ENCODE data around the gene CAPN9.

The CAPN9 gene

DNA sequence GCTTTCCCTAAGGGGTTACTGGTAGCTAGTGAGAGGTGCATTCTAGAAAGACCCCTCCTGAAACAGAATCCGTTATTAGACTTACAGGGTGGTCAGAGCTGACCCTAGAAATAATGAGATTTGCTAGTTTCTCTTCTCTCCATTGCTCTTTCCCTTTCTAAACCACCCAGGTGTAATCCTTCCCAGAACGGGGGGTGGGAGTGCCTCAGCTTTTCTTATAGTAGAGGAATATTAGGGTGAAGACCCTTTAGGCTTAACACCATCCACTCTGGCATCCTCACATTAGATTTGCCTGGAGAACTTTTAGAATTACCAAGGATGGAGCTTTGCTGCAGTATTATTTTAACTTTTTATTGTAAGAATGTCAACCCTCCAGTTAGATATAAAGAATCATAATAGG is 49.4 kb downstream of the CAPN9 start:
- DNase-seq (ENCODE audit: low read depth): no peak

DNA sequence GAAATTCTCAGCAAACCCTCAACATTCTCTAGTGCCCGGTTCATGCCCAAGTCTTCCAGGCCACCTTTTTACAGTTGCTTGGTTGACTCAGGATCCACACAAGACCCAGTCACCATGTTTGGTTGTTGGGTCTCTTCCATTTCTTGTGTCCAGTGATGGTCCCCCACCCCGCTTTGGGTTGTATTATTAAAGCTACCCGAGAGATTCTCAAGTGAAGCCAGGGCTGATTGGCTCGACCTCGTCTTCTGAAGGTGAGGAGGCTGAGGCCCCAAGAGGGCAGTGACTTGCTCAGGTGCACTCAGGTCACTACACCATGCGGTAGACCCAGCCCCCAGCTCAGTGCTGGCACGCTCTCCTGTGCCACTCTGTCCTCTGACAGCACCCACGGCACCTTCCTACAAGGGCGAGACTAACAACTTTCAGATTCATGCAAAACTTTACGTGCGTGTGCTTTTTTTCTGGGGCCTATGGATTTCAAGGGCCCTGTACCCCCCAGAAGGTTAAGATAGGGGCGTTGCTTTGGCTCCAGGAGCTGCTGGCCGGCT is 50.3 kb downstream of the CAPN9 start:
- no peak for DNase-seq (ENCODE audit: low read depth)

DNA sequence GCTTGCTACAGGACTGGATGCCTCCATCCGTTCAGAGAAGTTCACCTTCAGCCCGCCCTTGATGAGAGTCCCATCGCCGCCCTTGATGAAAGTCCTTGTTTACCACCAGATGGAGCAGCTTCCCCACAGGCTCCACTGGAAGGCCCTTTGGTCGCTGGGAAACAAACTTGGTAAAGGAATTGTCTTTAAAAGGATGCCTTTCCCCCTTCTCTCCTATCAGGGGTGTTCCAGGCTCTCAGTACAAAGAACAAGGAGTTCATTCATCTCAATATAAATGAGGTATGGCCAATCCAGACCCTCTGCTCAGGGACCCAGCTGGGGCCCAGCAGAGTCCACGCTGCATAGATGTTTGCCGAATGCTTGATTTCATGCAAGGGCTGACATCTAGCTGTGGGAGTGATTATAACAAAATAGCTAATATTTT is 50.8 kb downstream of the CAPN9 start:
- peak; percentile 76 for DNase-seq (ENCODE audit: low read depth)

- no peak for DNase-seq (ENCODE audit: low read depth)
Measured at GRCh38 chr1:230798491-230798890, 51.3 kb downstream of the CAPN9 start.

DNA sequence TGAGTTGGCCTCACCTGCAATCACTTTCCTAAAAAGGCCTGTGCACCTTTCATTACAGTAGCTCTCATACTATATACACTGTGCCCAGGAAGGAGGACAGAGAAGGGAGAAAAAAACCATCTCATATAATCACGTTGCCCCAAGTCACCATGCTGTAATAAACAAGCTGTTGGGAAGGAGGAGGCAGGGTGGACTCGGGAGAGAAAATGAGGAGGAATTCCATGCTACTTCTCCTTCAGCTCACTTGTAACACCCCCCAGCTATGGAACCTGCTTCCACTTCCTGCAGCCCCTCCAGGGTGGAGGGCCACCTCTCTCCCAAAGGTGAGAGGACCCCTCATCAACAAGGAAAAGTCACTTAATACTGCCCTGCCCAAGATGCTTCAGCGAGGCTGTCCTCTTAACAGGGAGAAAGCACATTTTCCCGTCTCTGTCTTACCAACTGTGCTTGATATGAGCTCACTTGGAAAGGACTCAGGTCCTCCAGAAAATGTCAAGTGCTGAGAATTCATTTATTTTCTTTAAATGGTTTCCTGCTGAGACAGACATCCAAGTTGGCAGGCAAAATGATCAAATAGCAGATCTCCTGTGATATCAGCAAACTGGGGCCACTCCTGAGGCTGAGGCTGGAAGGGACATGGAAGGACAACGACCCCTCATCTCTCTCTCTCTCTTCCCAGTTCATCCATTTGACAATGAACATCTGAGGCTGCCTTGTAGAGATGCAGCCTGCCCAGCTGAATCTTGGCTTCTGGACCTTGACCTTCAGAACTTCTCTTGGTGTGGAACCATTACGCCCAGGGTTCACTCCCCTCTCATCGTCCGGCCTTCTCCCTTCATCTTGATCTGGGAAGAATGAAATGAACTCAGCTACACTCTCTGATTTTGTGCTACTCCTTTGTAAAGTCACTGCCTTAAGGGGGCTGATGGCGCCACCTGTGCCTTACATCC is 54.0 kb downstream of the CAPN9 start:
- no peak for DNase-seq (ENCODE audit: low read depth)

DNA sequence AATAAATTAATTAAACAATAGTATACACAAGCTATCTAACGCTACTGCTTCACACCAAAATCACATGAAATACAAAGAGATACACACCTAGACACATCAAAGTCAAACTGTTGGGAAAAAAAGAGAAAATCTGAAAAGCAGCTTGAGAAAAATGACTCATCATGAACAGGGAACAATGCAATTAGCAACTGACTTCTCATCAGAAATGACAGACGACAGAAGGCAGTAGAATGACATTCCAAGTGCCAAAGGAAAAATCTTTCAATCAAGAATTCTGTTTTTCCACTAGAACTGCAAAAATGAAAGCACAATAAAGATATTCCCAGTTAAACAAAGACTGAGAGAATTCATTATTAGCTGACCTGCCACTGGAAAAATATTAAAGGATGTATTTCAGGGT is 57.2 kb downstream of the CAPN9 start:
- DNase-seq (ENCODE audit: low read depth): no peak

DNA sequence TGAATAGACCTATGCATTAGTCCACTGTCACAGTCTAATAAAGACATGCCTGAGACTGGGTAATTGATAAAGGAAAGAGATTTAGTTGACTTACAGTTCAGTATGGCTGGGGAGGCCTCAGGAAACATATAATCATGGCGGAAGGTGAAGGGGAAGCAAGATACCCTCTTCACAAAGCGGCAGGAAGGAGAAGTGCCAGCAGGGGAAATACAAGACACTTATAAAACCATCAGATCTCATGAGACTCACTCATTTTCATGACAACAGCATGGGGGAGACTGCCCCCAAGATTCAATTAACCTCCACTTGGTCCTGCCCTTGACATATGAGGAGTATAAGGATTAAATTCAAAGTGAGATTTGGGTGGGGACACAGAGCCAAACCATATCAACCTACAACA is 59.4 kb downstream of the CAPN9 start:
- DNase-seq (ENCODE audit: low read depth): no peak

- no peak for DNase-seq (ENCODE audit: low read depth)
Measured at GRCh38 chr1:230807029-230807428, 59.8 kb downstream of the CAPN9 start.

DNA sequence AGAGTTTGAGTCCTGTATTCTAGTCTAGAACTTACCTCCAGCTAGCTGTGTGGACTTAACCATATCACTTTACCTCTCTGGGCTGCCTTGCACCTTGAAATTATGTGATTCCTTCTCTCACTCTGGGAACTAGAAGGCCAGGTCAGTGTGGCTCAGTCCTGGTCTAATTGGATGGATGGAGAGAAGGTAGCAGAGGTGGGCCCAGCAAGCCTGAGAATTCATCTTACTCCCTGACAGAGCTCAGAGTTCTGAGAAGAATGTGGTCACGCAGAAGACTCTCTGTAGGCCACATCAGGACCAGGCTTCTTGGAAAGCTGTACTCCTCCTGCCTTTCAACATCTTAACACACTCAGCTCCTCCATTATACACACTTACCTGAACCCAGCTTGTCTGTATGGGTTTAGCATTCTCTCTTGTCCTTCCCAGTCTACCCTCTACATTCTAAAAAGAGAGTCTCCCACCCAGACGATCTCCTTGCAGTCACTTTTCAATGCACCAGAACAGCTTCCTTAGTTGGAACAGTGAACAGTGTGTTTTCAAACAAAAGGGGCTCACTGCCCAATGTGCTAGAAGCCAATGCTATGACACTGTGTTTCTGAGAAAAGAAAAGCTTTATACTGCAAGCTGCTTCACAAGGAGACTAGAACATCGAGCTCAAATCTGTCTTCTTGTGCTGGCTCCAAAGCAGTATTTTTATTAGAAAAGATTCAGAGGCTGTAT is 60.5 kb downstream of the CAPN9 start:
- no peak for DNase-seq (ENCODE audit: low read depth)

DNA sequence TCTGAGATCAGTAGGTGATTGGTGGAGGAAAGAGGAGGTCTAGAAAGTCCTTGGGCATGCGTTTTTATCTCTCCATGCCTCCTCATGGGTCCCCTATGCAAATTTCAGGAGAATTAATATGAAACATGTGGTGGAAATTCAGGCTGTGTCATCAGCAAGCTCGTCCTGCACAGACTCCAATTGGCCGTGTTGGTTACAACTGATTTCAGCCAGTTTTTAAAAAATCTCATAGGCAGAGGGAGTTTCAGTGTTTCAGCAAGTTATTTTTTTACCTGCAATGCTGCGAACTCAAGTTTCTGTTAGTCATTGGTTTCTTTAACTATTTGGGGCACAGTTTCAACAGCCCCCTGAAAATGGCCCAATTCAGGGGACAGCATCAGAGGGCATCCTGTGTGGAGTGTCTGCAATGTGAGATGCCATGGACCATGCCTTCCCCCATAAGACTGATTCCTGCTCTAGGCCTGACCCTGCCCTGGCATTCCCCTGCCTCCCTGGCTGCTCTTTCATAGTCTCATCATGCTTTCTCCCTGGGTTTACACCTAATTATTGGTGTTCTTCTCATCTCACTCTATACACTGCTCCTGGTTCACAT is 61.2 kb downstream of the CAPN9 start:
- no peak for DNase-seq (ENCODE audit: low read depth)

DNA sequence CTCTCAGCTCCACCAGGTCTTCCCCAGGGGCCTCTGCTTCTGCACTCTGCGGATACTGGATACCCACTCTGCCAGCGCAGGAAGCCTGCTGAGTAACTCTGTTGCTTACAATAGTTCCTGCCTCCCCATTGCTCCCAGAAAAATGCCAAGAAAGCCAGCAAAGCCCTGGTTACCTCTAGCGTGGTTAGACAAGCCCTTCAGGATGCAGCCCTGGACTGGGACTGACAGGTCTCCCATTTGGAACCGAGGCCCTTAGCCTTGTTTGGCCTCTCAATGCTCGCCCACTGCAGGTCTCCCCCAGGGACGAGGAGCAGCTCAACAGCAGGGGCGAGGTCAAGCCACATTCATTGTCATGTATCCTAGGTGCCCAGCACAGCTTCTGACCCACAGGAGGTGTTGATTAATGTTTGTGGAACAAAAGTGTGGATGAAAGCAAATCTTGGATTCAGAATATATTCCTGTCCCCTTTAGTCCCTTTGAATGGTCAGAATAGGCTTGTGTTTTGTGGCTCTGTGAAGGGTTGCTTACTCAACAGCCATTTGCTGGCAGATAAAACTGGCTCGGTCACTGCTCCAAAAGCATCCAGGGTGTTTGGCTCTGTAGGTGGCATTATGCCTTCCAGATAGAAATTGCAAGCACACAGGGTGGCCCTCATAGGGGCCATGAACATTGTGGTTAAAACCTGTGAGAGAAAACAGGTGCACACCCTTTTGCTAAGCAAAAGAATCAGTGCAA is 62.2 kb downstream of the CAPN9 start:
- DNase-seq (ENCODE audit: low read depth): no peak

- DNase-seq (ENCODE audit: low read depth): no peak
Measured at GRCh38 chr1:230812568-230812967, 65.4 kb downstream of the CAPN9 start.

DNA sequence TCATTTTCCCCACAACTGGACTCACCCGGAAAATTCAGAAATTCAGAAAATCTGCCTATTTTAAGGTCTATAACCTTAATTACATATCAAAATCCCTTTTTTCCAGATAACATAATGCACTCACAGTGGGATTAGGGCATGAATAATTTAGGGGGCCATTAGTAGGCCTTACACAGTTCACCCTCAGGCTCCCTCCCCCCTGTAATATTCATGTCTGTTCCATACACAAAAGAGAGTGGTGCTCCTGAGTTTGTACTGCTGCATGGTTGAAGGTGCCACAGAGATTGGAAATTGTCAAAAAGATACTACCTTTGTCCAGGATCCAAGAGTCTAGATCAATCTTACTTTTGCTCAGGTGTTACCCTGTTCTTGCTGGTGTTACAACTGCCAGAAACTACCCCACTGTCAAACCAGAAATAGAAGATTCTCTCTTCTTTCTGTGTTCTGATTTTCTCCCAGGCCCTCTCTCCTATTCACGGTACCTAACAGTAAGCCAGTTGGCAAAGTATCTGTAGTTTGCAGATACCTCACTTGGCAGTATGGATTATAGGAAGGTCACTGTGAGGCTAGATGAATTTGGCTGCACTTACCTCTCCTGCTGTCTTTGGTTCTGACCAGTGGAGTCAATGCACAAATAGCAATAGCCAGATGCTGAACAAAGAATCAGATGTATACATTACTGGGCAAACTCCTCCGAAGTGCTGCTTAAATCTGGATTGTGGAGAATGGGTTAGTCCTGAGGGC is 67.9 kb downstream of the CAPN9 start:
- no peak for DNase-seq (ENCODE audit: low read depth)

DNA sequence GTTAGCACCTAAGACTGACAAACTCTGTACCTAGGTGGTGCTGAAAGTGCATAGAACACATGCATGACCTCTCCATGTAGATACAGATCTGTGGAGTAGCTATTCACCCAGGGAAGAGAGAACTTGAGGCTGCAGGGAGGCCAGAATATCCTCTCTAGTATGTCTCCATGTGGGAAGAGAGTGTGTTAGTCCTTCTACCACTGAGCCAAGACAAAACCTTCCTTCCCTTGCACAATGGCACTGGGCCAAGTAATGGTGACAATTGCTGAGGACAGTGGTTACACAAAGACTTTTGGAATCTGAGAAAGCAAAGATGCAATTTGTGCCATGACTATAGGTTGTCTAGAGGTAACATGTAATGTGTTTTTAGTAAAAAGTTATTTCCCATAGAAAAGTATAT is 68.8 kb downstream of the CAPN9 start:
- DNase-seq (ENCODE audit: low read depth): no peak

GRCh38 chr1:230818367-230818766 is 71.2 kb downstream of the CAPN9 start:
- DNase-seq (ENCODE audit: low read depth): no peak

DNA sequence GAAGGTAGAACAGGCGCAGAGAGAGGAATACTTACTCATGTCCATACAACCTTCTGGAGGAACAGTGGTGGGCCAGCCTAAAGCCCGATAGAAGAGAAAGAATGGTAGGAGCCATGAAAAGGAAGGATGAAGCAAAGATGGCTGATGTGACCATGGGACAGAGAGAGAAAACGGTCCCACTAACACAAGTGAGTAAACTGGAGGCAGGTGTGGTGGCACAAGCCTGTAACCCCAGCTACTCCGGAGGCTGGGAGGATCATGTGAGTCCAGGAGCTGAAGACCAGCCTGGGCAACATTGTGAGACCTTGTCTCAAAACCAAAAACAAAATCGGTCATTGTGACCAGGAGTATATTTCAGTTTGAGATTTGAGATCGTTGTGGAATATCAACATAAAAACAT is 71.7 kb downstream of the CAPN9 start:
- no peak for DNase-seq (ENCODE audit: low read depth)

- DNase-seq (ENCODE audit: low read depth): no peak
Measured at GRCh38 chr1:230819976-230820375, 72.8 kb downstream of the CAPN9 start.

GRCh38 chr1:230820568-230820967 is 73.4 kb downstream of the CAPN9 start:
- DNase-seq (ENCODE audit: low read depth): no peak

DNA sequence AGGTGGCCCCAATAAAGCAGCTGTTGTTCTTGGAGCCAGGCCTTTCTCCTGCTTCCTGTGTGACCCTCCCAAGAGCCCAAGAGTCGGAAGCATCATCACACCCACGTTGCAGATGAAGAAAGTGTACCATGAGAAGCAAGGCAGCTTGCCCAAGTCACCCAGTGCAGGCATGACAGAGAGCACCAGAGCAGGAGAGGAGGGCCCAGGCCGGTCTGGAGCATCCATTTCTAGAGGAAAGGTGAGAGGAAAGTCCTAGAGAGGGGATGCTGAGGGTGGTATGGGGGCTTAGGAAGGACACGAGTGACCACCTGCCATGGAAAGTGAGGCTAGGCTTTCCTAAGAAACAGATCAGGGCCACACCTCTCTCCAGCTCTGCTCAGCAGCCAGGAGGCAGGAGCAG is 74.2 kb downstream of the CAPN9 start:
- DNase-seq (ENCODE audit: low read depth): no peak

GRCh38 chr1:230822092-230822581 is 74.9 kb downstream of the CAPN9 start:
- no peak for DNase-seq (ENCODE audit: low read depth)

DNA sequence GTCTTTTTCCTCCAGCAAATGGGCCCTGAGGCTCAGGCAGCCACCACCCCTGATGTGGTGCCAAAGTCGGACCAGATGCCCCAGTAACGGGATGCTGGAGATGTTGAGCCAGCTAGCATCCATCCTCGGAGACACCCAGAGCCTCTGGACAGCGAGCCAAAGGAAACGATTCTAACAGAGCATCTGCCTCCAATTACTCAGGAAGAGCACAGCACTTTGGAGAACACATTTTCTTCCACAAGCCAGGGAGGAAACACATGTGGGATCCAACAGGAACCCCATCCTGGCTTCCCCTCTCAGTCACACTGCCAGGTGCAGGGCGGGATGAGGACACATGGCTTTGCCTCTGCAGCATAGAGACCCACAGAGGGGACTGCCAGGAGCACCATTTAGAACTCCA is 76.2 kb downstream of the CAPN9 start:
- no peak for DNase-seq (ENCODE audit: low read depth)

Data from iris pigment epithelial cell (primary cell).